ENCODE results near the gene NFIA.

Gene NFIA

GRCh38 chr1:61083807-61084440, 1.6 kb downstream of the NFIA start:
- no peak for DNase-seq (ENCODE audit: low read depth in 2 of 2)

GRCh38 chr1:61084491-61085031, 2.2 kb downstream of the NFIA start:
- DNase-seq (ENCODE audit: low read depth in 2 of 2): no peak

- no peak for DNase-seq (ENCODE audit: low read depth in 2 of 2)
These were observed 3.0 kb downstream of the NFIA start for GRCh38 chr1:61085206-61085982.

- DNase-seq (ENCODE audit: low read depth in 2 of 2): no peak
These were observed 3.8 kb downstream of the NFIA start for GRCh38 chr1:61085983-61086644.

- no peak for DNase-seq (ENCODE audit: low read depth in 2 of 2)
These were observed 5.2 kb downstream of the NFIA start for GRCh38 chr1:61087571-61087970.

GRCh38 chr1:61088163-61088974, 6.0 kb downstream of the NFIA start:
- no peak for DNase-seq (ENCODE audit: low read depth in 2 of 2)

GRCh38 chr1:61089338-61089737, 7.0 kb downstream of the NFIA start:
- no peak for DNase-seq (ENCODE audit: low read depth in 2 of 2)

GRCh38 chr1:61089741-61090140, 7.4 kb downstream of the NFIA start:
- no peak for DNase-seq (ENCODE audit: low read depth in 2 of 2)

- no peak for DNase-seq (ENCODE audit: low read depth in 2 of 2)
These were observed 8.3 kb downstream of the NFIA start for GRCh38 chr1:61090546-61091202.

GRCh38 chr1:61091455-61091854, 9.1 kb downstream of the NFIA start:
- no peak for DNase-seq (ENCODE audit: low read depth in 2 of 2)

GRCh38 chr1:61092642-61093041, 10.3 kb downstream of the NFIA start:
- DNase-seq (ENCODE audit: low read depth in 2 of 2): no peak

- no peak for DNase-seq (ENCODE audit: low read depth in 2 of 2)
These were observed 11.3 kb downstream of the NFIA start for GRCh38 chr1:61093525-61094137.

GRCh38 chr1:61094677-61095469, 12.5 kb downstream of the NFIA start:
- DNase-seq (ENCODE audit: low read depth in 2 of 2): no peak

- no peak for DNase-seq (ENCODE audit: low read depth in 2 of 2)
These were observed 13.1 kb downstream of the NFIA start for GRCh38 chr1:61095470-61095812.

GRCh38 chr1:61097317-61097716, 15.0 kb downstream of the NFIA start:
- no peak for DNase-seq (ENCODE audit: low read depth in 2 of 2)

GRCh38 chr1:61097722-61098121, 15.4 kb downstream of the NFIA start:
- DNase-seq (ENCODE audit: low read depth in 2 of 2): no peak

- no peak for DNase-seq (ENCODE audit: low read depth in 2 of 2)
These were observed 16.0 kb downstream of the NFIA start for GRCh38 chr1:61098333-61098732.

- DNase-seq (ENCODE audit: low read depth in 2 of 2): no peak
These were observed 16.6 kb downstream of the NFIA start for GRCh38 chr1:61098906-61099437.

- no peak for DNase-seq (ENCODE audit: low read depth in 2 of 2)
These were observed 18.2 kb downstream of the NFIA start for GRCh38 chr1:61100578-61100977.

- DNase-seq (ENCODE audit: low read depth in 2 of 2): no peak
These were observed 19.2 kb downstream of the NFIA start for GRCh38 chr1:61101536-61101935.

Measured in stimulated activated CD8-positive, alpha-beta memory T cell treated with anti-CD3 and anti-CD28 coated beads, Interleukin-15, amount 100 ng/mL, for 4 hours (primary cell).